Measurements from ENCODE around the gene ARHGEF33.
"Not testable (repeated sequence)": the region's sequence is repeated elsewhere in the genome, so short reads cannot be mapped to it uniquely, and the experiment has no call there.

ARHGEF33 gene

DNA sequence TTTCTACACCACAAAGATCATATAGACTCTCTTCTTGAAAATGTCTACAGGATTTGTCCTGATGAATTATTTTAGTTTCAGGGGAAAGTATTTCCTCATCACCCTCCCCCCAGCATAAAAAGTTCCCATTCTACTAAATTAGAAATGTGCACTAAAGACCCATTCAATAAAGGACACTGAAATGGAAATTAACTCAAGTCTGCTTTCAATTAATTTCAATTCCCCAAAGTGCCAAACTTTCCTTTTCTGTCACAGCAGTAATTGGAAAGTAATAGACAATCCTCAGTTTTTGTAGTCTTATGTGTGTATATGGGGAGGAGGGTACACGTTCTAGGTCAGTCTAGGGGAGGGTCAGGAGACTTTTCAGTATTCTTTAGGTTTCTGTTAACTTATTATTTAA is 21.5 kb downstream of the ARHGEF33 start:
- no peak for DNase-seq

DNA sequence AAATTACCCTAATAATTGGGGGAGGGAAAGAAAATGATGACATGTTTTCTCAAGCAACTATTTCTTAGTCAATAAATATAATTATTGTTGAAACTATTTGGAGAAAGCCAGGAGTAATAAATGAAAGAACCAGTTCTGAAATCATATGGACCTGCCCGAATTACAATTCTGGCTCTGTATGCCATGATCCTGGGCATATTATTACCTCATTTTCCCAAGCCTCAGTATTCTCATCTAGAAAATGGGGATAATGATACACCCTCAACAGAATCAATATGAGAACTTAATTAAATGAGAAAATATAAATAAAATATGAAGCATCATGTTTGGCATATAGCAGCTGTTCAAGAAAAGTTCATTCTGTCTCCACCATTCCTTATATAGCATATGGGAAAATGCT is 22.9 kb downstream of the ARHGEF33 start:
- no peak for DNase-seq

DNA sequence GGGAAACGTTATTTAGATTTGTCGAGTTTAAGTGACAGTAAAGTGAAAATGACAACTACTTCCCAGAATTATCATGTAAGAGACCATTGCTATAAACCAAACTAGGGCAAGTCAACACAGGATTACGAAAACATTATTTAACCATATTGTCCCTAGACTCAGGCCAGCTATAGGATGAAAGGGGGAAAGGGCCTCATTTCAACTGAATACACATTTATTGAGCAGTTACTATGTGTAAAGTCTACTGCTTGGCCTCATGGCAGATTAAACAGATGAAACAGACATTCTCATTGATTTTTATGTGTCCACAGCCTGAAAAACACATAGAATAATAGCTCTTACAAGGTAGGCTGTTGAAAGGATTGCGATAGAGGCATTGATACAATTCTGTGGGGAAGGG is 32.7 kb downstream of the ARHGEF33 start:
- no peak for DNase-seq

DNA sequence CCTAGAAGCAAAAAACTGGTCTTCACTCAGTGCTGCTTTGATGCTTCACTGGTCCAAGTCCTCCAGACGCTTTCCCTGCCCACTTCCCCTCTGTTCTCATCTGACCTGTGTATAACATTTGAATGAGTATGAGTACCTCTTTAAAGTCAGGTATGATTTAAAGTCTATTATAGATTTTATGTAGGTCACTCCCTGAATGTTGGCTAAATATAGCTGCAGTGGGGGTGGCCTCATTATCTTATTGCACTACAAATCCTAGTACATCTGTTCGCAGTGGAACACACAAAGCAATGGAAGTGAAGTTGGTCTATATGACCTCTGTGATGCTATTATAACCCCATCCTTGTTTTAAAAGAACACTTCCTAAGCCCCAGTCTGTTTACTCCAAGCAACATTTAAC is 33.2 kb downstream of the ARHGEF33 start:
- DNase-seq, result no peak

DNA sequence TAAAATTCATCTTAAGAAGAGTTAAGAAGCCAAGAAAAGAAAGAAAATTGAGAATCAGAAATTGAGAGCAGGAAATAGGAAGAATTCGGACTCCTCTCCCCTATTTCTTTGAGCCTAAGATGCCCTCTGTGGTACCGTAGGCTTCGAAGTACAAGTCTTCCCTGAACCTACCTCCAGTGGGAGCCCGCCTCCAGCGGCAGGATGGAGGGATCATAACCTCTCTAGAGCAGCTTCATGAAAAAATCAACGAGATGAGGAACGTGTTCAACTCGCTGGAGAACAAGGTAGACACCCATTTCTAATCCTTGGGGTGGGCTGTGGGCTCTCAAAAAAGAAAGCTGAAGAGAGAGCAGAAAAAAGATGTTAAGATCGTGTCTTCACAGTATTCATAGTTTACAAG is 36.3 kb downstream of the ARHGEF33 start:
- no peak for DNase-seq

DNA sequence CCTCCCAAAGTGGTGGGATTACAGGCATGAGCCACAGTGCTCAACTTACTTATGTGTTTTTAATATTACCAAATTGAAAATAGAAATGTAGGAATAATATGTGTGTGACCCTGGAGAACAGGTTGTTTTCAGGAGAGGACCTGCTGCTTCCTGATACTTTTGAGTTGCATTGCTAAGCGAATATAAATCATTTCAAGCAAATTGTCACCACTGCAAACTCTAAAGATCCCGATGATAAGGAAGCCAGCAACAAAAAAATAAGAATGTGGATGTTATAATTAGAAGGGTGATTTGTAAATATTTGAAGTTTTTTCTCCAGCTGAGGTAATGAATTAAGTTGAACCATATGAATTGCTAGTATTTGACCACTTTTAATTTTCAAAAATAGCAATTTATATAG is 40.9 kb downstream of the ARHGEF33 start:
- DNase-seq, result no peak

DNA sequence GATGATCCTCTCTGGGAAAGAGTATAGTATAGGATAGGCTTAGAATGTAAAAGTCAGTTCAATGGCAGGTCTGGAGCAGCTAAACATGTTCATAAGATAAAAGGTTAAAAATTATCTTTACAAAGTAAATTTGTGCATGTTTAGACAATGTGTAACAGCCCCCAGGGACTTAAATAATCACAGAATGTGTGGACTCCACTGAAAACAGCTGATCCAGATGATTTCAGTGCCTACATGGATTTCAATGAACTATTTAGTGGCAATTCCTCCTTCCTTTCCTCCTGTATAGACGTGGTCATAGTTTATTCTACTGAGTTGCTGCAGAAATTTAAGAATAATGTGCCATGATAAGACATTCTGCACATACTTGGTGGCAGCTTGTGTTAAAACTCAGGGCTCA is 42.9 kb downstream of the ARHGEF33 start:
- no peak for DNase-seq

DNA sequence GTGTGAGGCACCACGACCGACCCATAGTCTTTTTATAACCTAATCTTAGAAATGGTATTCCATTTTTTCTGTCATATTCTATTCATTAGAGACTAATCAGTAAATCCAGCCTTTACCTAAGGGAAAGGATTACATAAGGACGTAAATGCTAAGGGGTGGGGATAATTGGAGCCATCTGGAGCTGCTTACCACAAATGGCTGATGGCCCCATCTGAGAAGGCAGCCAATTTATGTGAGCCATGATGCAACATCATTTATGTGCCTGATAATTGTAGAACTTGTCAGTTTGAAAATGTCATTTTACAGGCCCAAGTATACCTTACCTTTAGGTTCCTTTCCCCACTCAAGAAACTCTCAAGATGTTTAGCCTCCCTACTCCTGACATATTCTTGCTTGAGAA is 44.0 kb downstream of the ARHGEF33 start:
- DNase-seq, result no peak

DNA sequence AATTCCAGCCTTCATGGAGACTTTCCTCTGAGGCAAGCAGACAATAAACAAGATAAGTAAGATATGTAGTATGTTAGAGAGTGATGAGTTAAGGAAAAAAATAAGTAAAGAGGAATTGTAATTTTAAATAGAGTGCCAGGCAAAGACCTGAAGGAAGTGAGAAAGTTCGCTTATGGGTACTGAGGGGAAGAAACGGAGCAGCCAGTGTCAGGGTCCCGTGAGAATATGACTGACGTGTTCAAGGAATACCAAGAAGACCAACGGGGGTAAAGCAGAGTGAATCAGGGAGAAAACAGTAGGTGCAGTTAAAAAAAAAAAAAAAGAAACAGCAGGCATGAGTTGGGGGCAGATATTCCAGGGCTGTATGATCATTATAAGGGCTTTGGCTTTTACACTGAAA is 45.1 kb downstream of the ARHGEF33 start:
- DNase-seq, result no peak

DNA sequence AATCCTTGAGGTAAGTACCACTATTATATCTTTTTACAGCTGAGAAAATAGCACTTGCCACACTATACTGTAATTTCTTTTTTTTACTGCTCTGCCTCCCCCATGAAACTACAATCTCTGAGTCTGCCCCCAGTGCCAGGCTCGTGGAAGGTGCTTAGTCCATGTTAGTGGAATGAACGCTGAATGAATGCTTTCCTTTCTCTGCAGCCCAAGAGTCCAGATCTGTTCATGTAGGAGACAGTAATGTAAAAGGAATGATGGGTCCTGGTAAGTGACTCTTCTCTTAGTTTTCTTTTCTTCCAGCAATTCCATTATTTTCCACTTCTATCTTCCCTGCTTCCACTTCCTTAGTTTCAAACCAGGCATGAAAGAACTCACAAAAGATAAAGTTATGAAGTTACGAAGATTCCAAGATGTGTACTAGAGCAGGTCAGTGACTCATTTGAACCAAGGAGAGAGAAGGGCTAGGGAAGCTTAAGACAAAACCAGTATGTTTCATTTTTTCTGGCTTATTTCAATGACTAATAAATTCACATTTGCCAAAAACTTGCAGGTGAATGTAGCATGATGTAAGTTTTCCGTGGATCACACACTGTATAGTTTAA is 46.0 kb downstream of the ARHGEF33 start:
- no peak for DNase-seq

DNA sequence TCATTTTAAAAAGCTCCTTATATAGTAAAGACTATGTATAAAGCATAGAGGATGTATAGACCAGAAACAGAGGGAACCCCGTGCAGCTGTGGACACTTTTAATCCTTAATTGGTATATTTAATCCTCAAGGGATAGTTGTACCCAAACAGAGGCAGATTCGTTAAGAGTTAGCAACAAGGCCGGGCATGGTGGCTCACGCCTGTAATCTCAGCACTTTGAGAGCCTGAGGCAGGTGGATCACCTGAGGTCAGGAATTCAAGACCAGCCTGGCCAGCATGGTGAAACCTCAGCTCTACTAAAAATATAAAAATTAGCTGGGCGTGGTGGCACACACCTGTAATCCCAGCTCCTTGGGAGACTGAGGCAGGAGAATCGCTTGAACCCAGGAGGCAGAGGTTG is 46.8 kb downstream of the ARHGEF33 start:
- DNase-seq, result not testable (repeated sequence)

DNA sequence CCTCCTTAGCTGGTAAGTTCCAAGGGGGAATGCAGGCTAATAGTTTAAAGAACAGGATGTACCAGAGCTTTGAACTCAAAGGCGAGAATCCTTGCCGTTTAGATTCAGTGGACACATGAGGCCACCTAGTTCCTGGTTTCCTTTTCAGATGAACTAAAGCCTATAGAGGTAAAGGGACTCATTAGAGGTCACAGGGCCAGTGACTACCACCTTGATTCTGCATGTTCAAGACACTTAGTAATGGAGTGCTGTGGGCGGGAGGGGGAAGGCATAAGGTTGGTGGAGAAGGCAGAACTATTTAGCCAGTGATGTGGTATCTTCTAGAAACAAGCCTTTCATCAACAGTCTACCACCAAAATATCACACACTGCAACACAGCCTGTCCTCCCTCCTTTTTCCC is 47.9 kb downstream of the ARHGEF33 start:
- DNase-seq, result no peak

DNA sequence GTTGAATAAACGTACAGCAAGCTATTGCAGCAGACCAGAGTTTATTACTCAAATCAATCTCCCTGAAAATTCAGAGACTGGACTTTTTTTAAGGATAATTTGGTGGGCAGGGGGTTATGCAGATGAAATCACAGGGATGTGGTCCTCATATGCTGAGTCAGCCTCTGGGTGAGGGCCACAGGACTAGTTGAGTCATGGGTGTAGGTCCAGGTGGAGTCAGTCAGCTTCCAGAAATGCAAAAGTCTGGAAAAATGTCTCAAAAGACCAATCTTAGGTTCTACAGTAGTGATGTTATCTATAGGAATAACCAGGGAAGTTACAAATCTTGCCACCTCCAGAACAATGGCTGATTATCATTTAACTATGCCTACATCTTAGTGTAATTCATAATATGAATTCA is 51.1 kb downstream of the ARHGEF33 start:
- no peak for DNase-seq

DNA sequence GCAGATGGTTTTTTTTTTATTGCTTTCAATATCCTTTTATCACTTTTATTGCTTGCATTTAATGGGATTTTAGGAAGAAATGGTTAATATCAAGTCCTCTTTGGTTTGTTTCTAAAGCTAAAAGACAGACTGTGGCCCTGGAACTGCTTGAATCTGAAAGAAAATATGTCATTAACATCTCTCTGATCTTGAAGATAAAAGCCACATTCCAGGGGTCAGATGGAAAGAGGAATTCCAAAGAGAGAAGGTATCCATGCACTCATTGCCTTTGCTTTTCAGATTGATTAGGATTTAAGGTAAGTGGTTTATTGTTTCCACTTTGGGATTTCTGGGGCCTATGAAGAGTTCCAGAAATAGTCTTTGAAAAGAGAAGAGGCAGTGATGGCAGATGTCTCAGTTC is 54.1 kb downstream of the ARHGEF33 start:
- no peak for DNase-seq

DNA sequence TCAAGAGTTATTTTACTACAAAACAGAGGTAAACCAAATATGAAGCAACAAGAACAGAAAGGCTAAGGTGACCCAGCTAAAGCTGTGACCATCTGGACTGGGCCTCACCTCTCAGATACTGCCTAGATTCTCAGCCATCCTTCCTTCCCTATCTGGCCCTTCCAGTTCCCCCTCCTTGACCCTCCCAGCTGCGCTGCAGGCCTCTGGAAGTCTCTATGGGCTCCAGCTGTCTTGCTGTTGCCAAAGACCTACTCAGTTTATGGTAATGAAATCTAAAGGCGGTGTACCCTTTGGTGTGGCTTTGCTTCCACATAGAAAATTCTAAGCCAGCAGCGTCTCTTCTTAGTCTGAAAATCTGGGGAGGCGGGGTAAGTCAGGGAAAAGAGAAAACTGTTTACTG is 55.7 kb downstream of the ARHGEF33 start:
- no peak for DNase-seq

DNA sequence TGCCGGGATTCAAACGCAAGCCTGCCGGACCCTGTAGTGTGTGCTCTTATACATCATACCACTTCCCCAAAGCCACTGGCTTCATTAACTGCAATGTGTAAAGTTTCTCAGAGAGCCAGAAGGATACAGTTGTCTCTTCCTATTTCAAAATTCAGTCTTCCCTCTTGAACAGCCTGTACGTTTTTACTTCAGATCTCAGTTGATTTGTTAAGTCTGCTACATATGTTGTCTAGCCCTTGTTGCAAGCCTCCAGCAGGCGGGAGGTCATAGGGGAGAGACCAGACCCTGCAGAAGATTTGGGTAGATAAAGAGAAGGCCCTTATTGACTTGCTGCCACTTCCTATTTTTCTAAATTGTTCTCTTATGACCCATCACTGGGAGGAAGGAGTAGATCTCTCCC is 56.2 kb downstream of the ARHGEF33 start:
- no peak for DNase-seq

DNA sequence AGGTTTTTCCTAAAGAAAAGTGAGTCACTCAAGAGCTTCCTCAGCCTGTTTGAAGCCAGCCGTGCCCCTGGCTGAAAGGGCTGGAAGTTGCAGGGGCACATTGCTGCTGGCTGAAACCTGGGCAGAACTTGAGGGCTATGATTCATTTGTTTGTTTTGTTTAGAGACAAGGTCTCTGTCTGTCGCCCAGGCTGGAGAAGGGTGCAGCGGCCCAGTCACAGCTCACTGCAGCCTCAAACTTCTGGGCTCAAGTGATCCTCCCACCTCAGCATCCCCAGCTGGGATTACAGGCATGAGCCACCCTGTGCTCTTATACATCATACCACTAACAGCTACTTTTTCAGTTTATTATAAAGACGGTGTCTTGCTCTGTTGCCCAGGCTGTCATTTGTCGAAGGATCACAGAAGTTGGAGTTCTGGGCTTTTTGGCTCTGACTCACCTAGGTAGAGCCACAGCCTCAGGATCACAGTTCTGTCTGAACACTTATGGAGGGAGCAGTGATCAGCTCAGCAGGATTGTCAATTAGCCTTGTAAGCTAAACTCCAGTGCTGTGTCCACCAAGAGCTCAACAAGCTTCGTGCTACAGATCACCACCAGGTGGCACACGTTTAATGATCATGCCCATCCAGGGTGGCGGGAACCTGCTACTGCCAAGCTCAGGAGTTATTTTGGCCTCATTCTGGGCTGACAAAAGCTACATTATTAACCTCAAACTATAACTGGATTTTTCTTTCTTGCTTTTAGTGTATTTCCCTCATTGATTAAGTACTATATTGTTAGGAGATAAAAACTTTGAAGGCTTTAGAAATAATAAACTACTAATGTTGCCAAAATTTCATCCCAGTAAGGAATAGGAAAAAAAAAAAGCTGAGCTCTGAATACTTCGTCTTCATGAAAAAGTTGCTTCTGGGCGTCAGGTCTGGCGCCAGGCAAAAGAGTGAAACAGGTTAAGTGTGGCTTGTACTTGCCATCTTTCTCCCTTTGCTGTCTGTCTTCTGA is 57.9 kb downstream of the ARHGEF33 start:
- DNase-seq, result peak; percentile 44

DNA sequence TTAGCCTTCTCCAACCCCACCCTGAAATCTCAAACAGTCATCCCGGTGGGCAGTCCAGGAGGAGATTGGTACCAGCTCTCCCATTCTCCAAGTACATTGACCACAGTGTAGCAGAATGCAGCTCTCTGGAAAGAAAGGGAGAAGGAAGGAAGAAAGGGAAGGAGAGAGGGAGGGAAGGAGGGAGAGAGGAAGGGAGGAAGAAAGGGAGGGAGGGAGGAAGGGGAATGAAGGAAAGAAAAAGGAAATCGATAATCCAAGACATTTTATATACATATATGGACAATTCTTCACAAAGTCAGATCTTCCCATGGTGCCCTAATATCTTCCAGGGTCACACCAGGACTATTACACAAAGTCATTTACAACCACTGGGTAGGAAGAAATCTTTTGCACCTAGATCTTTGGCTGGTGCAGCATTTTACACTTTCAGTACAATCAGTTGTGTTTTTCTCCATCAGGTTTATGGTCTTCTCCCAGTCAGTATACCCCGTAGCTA is 58.8 kb downstream of the ARHGEF33 start:
- no peak for DNase-seq

DNA sequence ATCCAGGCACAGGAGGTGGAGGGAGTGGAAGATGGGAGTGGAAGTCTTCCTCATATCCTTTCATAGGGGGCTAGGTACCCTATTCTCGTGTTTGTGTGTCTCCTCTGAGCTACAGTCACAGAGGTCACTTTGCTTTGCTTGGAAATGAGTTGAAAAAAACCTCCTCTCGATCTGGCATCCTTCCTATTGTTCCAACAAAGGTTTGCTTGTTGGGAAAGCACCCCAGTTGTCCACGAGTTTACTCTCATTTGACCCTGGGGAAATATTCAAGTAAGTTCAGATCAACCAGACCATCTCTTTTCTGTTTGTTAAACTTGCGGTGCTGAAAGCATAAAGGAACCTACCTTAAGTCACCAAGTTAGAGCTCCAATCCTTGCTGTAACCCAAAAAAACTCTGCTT is 59.3 kb downstream of the ARHGEF33 start:
- no peak for DNase-seq

DNA sequence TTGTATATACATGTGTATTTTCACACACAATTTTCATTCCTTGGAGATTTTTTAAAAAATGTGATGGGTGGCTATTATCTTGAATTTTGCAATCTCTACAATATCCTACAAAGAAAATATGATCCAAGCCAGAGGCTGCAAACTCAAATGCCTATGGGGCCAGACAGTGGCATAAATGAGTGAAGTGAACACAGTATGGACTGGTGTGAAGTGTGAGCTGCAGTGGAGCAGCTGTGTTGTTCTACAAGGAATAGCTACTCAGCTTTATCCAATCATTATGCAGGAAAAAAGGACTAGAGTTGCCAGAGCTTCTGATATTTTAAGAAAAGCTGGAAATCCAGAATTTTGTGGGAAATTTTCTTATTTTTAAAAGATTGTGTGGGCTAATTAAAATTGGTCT is 62.1 kb downstream of the ARHGEF33 start:
- no peak for DNase-seq

DNA sequence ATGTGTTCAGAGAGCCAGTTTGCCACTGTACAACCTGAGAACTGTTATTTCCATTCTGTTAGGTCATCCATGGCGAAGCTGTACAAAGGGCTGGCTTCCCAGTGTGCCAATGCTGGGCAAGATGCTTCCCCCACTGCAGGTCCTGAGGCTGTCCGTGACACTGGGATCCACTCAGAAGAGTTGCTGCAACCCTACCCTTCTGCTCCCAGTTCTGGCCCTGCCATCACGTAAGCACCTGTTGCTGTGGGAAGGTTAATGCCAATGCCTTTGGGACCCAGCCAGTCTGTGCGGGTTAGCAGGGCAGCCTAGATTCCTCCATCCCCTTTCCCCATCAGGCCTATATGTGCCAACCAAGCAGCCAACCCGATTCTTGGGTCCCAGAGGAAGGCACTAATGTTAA is 68.3 kb downstream of the ARHGEF33 start:
- no peak for DNase-seq

DNA sequence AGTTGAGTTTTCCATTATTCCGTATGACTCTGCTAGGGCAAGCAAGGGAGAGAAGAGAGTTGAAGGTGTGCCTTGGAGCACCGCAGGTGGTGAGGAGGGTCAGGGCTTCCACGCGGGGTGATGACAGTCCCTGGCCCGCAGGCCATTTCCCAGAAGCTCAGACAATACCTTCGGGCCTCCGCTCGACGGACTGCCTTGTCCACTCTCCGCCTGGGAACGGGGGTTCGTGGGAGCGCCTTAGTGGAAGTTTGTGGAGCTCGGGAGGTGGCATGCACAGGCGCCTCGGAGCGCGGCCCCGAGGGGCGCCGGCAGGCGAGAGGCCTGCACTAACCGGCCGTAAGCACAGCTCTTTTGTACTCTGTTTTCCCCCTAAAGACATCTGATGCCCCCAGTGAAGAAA is 69.8 kb downstream of the ARHGEF33 start:
- no peak for DNase-seq

DNA sequence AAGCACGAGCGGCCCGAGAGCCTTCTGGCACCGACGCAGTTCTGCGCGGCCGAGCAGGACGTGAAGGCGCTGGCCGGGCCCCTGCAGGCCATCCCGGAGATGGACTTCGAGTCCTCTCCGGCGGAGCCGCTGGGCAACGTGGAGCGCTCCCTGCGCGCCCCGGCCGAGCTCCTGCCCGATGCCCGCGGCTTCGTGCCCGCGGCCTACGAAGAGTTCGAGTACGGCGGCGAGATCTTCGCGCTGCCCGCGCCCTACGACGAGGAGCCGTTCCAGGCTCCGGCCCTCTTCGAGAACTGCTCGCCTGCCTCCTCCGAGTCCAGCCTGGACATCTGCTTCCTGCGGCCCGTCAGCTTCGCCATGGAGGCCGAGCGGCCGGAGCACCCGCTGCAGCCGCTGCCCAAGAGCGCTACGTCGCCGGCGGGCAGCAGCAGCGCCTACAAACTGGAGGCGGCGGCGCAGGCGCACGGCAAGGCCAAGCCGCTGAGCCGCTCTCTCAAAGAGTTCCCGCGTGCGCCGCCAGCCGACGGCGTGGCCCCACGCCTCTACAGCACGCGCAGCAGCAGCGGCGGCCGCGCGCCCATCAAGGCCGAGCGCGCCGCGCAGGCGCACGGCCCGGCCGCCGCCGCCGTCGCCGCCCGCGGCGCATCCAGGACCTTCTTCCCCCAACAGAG is 70.4 kb downstream of the ARHGEF33 start:
- DNase-seq, result peak; percentile 25
